HG03196 (cell line): ENCODE measurements around the gene HSF4.

Experiments
- ATAC-seq: cut with Tn5 transposase; IDR thresholded peaks from one replicate; pipeline ENCODE4 v1.9.1; 2021; ENCODE audit not compliant: unreplicated experiment

HSF4 gene

GRCh38 chr16:67149276-67150046, 15.1 kb upstream of the HSF4 start:
- no peak for ATAC-seq

GRCh38 chr16:67150047-67150832, 14.3 kb upstream of the HSF4 start:
- ATAC-seq, result no peak

- peak; percentile 40 for ATAC-seq
Measured at GRCh38 chr16:67150833-67151396, 13.6 kb upstream of the HSF4 start, which contains the start of gene B3GNT9. Gene B3GNT9 (minus strand): TSS chr16:67150998. CDS start chr16:67150485, 513 bp downstream.

GRCh38 chr16:67151431-67152097, 13.0 kb upstream of the HSF4 start:
- no peak for ATAC-seq

- no peak for ATAC-seq
Measured at GRCh38 chr16:67154578-67155294, 9.8 kb upstream of the HSF4 start.

GRCh38 chr16:67155295-67156142, 9.0 kb upstream of the HSF4 start:
- ATAC-seq, result no peak

- no peak for ATAC-seq
Measured at GRCh38 chr16:67156143-67156844, 8.3 kb upstream of the HSF4 start.

GRCh38 chr16:67157106-67157748, 7.3 kb upstream of the HSF4 start:
- no peak for ATAC-seq

- no peak for ATAC-seq
Measured at GRCh38 chr16:67157892-67158635, 6.5 kb upstream of the HSF4 start.

- peak; percentile 44 for ATAC-seq
Measured at GRCh38 chr16:67158637-67159600, 5.6 kb upstream of the HSF4 start.

- no peak for ATAC-seq
Measured at GRCh38 chr16:67161595-67162058, 2.9 kb upstream of the HSF4 start.

- no peak for ATAC-seq
Measured at GRCh38 chr16:67162506-67163163, 1.9 kb upstream of the HSF4 start.

- no peak for ATAC-seq
Measured at GRCh38 chr16:67163164-67163998, 1.2 kb upstream of the HSF4 start.

- no peak for ATAC-seq
Measured at GRCh38 chr16:67163999-67164558, 466 bp upstream of the HSF4 start.
